ENCODE results near the gene PEX10.

DNA sequence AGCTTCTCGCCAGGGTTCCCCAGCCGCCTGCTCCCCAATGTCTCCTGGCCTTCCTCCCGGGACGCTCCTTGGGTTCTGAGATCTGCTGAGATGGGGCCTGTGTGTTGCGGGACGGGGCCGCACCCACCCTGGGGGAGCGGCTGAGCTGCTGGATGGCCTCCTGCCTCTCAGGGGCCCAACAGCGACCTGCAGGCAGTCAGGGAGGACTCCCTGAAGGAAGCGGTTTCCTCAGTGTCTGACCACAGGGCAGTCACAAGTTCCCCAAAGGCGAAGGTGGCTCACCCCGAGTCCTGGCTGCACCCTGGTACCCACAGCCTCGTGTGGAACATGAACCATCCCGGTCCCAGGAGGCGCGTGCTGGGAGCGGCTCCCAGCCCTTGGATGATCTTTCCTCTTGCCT is 45.1 kb upstream of the PEX10 start:
- TF ChIP-seq, protein P1, sequence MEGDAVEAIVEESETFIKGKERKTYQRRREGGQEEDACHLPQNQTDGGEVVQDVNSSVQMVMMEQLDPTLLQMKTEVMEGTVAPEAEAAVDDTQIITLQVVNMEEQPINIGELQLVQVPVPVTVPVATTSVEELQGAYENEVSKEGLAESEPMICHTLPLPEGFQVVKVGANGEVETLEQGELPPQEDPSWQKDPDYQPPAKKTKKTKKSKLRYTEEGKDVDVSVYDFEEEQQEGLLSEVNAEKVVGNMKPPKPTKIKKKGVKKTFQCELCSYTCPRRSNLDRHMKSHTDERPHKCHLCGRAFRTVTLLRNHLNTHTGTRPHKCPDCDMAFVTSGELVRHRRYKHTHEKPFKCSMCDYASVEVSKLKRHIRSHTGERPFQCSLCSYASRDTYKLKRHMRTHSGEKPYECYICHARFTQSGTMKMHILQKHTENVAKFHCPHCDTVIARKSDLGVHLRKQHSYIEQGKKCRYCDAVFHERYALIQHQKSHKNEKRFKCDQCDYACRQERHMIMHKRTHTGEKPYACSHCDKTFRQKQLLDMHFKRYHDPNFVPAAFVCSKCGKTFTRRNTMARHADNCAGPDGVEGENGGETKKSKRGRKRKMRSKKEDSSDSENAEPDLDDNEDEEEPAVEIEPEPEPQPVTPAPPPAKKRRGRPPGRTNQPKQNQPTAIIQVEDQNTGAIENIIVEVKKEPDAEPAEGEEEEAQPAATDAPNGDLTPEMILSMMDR (IDR thresholded peaks at IDR 0.05; ENCODE audit: borderline replicate concordance, extremely low read depth, low read length, poor library complexity, severe bottlenecking), result no peak
- TF ChIP-seq EZH2 (IDR thresholded peaks at IDR 0.05; ENCODE audit: borderline replicate concordance, low read depth, low read length, severe bottlenecking), result no peak

Measured in DND-41 (cell line).